ENCODE measurements around the gene FIP1L1. TPM values are rescaled to one million over a fixed set of nuclear protein-coding genes. Genes with fewer than 3 reads are reported as not detected.

The FIP1L1 gene
- total and polyA plus RNA-seq, 9 of the 15 experiments (the other 6 are each of a cell fraction or from before 2014, with no cell fraction given): 34.6 to 137 (median 72.0) TPM

DNA sequence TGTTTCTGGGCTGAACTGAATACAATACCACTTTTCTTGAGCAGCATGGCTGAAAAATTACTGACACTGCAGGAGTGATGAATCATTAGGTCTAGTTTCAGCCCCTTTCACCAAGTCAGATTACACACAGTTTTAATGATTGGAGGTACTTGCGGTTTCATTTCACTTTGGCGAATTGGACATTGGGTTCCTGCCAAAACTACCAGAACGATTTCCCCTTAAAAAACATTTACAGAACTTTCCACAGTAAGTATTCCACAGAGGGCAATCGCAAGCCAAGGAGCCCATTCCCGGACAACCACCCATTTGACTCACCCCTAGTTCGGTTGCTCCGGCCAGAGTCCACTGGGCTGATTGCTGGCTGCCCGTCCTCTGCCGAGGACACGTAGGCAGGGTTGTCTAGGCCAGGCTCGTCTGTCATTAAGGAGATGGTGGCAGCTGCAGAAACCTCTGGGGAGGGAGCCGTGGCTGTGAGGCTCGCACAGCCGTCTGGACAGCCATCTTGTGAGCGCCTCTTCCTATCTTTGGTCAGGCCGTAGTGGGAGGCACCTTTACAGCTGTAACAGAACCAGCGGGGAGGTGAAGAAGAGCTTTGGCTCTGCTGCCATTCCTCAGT, 130.3 kb downstream of the FIP1L1 start (continued):
- TF ChIP-seq MAFK (IDR thresholded peaks at IDR 0.05; ENCODE audit: low read length) (no peak; the same call in 1 of the 2 replicates), SMAD3 (CRISPR knock-in tag; conservative IDR thresholded peaks at IDR 0.05) (no peak; the same call in 1 of the 2 replicates), POU5F1 (IDR thresholded peaks at IDR 0.05; ENCODE audit: borderline replicate concordance, low read depth, low read length, partially characterized antibody) (no peak), EHMT2 (IDR thresholded peaks at IDR 0.05) (peak; percentile 30; the same call in 1 of the 2 replicates), ZNF134 (CRISPR knock-in tag; conservative IDR thresholded peaks at IDR 0.05) (0 out of 2 replicates have a peak, but pooled peaks have one; percentile 46), KLF6 (CRISPR knock-in tag; IDR thresholded peaks at IDR 0.05; ENCODE audit: borderline replicate concordance) (peak; percentile 59; the same call in 1 of the 2 replicates), XRCC3 (IDR thresholded peaks at IDR 0.05) (no peak), E2F3 (CRISPR knock-in tag; IDR thresholded peaks at IDR 0.05) (0 out of 2 replicates have a peak, but pooled peaks have one; percentile 62), C11orf30 (IDR thresholded peaks at IDR 0.05; ENCODE audit: low read depth) (peak; percentile 48; the same call in 1 of the 2 replicates), ZFP1 (CRISPR knock-in tag; IDR thresholded peaks at IDR 0.05) (0 out of 2 replicates have a peak, but pooled peaks have one; percentile 17), ZNF165 (CRISPR knock-in tag; IDR thresholded peaks at IDR 0.05; ENCODE audit: borderline replicate concordance) (0 out of 2 replicates have a peak, but pooled peaks have one; percentile 37), ZNF445 (CRISPR knock-in tag; IDR thresholded peaks at IDR 0.05; ENCODE audit: low read depth) (0 out of 2 replicates have a peak, but pooled peaks have one; percentile 8), NFRKB (IDR thresholded peaks at IDR 0.05; ENCODE audit: low read depth) (peak; percentile 79; the same call in 1 of the 2 replicates), RBFOX2 (IDR thresholded peaks at IDR 0.05; ENCODE audit: low read depth, low read length) (peak; percentile 49)
- TF ChIP-seq, protein P1, sequence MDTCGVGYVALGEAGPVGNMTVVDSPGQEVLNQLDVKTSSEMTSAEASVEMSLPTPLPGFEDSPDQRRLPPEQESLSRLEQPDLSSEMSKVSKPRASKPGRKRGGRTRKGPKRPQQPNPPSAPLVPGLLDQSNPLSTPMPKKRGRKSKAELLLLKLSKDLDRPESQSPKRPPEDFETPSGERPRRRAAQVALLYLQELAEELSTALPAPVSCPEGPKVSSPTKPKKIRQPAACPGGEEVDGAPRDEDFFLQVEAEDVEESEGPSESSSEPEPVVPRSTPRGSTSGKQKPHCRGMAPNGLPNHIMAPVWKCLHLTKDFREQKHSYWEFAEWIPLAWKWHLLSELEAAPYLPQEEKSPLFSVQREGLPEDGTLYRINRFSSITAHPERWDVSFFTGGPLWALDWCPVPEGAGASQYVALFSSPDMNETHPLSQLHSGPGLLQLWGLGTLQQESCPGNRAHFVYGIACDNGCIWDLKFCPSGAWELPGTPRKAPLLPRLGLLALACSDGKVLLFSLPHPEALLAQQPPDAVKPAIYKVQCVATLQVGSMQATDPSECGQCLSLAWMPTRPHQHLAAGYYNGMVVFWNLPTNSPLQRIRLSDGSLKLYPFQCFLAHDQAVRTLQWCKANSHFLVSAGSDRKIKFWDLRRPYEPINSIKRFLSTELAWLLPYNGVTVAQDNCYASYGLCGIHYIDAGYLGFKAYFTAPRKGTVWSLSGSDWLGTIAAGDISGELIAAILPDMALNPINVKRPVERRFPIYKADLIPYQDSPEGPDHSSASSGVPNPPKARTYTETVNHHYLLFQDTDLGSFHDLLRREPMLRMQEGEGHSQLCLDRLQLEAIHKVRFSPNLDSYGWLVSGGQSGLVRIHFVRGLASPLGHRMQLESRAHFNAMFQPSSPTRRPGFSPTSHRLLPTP (IDR thresholded peaks at IDR 0.05; ENCODE audit: borderline replicate concordance, extremely low read depth, insufficient read length): no peak
- TF ChIP-seq, protein P2, sequence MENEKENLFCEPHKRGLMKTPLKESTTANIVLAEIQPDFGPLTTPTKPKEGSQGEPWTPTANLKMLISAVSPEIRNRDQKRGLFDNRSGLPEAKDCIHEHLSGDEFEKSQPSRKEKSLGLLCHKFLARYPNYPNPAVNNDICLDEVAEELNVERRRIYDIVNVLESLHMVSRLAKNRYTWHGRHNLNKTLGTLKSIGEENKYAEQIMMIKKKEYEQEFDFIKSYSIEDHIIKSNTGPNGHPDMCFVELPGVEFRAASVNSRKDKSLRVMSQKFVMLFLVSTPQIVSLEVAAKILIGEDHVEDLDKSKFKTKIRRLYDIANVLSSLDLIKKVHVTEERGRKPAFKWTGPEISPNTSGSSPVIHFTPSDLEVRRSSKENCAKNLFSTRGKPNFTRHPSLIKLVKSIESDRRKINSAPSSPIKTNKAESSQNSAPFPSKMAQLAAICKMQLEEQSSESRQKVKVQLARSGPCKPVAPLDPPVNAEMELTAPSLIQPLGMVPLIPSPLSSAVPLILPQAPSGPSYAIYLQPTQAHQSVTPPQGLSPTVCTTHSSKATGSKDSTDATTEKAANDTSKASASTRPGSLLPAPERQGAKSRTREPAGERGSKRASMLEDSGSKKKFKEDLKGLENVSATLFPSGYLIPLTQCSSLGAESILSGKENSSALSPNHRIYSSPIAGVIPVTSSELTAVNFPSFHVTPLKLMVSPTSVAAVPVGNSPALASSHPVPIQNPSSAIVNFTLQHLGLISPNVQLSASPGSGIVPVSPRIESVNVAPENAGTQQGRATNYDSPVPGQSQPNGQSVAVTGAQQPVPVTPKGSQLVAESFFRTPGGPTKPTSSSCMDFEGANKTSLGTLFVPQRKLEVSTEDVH (IDR thresholded peaks at IDR 0.05; ENCODE audit: low read depth, partially characterized antibody): no peak
- TF ChIP-seq, protein P3, sequence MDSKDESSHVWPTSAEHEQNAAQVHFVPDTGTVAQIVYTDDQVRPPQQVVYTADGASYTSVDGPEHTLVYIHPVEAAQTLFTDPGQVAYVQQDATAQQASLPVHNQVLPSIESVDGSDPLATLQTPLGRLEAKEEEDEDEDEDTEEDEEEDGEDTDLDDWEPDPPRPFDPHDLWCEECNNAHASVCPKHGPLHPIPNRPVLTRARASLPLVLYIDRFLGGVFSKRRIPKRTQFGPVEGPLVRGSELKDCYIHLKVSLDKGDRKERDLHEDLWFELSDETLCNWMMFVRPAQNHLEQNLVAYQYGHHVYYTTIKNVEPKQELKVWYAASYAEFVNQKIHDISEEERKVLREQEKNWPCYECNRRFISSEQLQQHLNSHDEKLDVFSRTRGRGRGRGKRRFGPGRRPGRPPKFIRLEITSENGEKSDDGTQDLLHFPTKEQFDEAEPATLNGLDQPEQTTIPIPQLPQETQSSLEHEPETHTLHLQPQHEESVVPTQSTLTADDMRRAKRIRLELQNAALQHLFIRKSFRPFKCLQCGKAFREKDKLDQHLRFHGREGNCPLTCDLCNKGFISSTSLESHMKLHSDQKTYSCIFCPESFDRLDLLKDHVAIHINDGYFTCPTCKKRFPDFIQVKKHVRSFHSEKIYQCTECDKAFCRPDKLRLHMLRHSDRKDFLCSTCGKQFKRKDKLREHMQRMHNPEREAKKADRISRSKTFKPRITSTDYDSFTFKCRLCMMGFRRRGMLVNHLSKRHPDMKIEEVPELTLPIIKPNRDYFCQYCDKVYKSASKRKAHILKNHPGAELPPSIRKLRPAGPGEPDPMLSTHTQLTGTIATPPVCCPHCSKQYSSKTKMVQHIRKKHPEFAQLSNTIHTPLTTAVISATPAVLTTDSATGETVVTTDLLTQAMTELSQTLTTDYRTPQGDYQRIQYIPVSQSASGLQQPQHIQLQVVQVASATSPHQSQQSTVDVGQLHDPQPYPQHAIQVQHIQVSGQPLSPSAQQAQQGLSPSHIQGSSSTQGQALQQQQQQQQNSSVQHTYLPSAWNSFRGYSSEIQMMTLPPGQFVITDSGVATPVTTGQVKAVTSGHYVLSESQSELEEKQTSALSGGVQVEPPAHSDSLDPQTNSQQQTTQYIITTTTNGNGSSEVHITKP (IDR thresholded peaks at IDR 0.05; ENCODE audit: partially characterized antibody): no peak

All from K562 (cell line).